H9 (cell line): ENCODE data around the gene MYL3. TPM values are rescaled to one million over a fixed set of nuclear protein-coding genes. Genes with fewer than 3 reads are reported as not detected.

Experiments
- DNase-seq: peaks from one replicate; pipeline ENCODE4 v3.0.0-alpha.2; 2017
- H2AFZ ChIP-seq: one replicate; pipeline ENCODE4 v1.6.1; 2013; ENCODE audit warnings: mild to moderate bottlenecking, low read length, control low read depth, moderate library complexity
- H2AK5ac ChIP-seq: 2 replicates; pipeline ENCODE4 v1.6.1; 2013; ENCODE audit warnings: low read length, control low read depth, mixed read lengths; ENCODE audit not compliant: insufficient read length
- H2BK120ac ChIP-seq: one replicate; pipeline ENCODE4 v1.6.1; 2013; ENCODE audit warnings: low read depth, mild to moderate bottlenecking, low read length, control low read depth, inconsistent platforms; ENCODE audit not compliant: poor library complexity, severe bottlenecking
- H2BK12ac ChIP-seq: 2 replicates; pipeline ENCODE4 v1.6.1; 2013; ENCODE audit warnings: low read length, control low read depth, mixed read lengths, low read depth; ENCODE audit not compliant: insufficient read length
- H2BK15ac ChIP-seq: 2 replicates; pipeline ENCODE4 v1.6.1; 2013; ENCODE audit warnings: low read depth, low read length, control low read depth
- H2BK20ac ChIP-seq: one replicate; pipeline ENCODE4 v1.6.1; 2013; ENCODE audit warnings: low read depth, mild to moderate bottlenecking, low read length, control low read depth, inconsistent platforms; ENCODE audit not compliant: poor library complexity, severe bottlenecking
- H2BK5ac ChIP-seq: 2 replicates; pipeline ENCODE4 v1.6.1; 2013; ENCODE audit warnings: low read length, control low read depth, mixed read lengths; ENCODE audit not compliant: insufficient read length
- H3K14ac ChIP-seq: 2 replicates; pipeline ENCODE4 v1.6.1; 2013; ENCODE audit warnings: low read length, control low read depth; ENCODE audit not compliant: insufficient read depth
- H3K18ac ChIP-seq: 2 replicates; pipeline ENCODE4 v1.6.1; 2013; ENCODE audit warnings: low read depth, mild to moderate bottlenecking, mixed read lengths, low read length, control low read depth; ENCODE audit not compliant: insufficient read length
- H3K23ac ChIP-seq: 2 replicates; pipeline ENCODE4 v1.6.1; 2013; ENCODE audit warnings: low read length, control low read depth, mixed read lengths, low read depth; ENCODE audit not compliant: insufficient read length
- H3K23me2 ChIP-seq: 2 replicates; pipeline ENCODE4 v1.6.1; 2013; ENCODE audit warnings: low read depth, mild to moderate bottlenecking, mixed read lengths, low read length, control low read depth; ENCODE audit not compliant: insufficient read length, poor library complexity, severe bottlenecking
- H3K27ac ChIP-seq: 2 replicates; pipeline ENCODE4 v1.5.1; 2013; ENCODE audit warnings: low read length, control low read depth, mixed read lengths, low read depth; ENCODE audit not compliant: insufficient read length
- H3K27me3 ChIP-seq: 2 replicates; pipeline ENCODE4 v1.6.1; 2013; ENCODE audit warnings: low read length, control low read depth, inconsistent platforms; ENCODE audit not compliant: insufficient read depth
- H3K4ac ChIP-seq: 2 replicates; pipeline ENCODE4 v1.6.1; 2013; ENCODE audit warnings: low read depth, mild to moderate bottlenecking, control low read depth, inconsistent platforms, low read length, moderate library complexity
- H3K4me1 ChIP-seq: 2 replicates; pipeline ENCODE4 v1.6.1; 2013; ENCODE audit warnings: low read length, control low read depth, inconsistent platforms; ENCODE audit not compliant: insufficient read depth
- H3K4me2 ChIP-seq: 2 replicates; pipeline ENCODE4 v1.6.1; 2013; ENCODE audit warnings: low read length, control low read depth, mixed read lengths; ENCODE audit not compliant: insufficient read length, insufficient read depth
- H3K56ac ChIP-seq: 2 replicates; pipeline ENCODE4 v1.6.1; 2013; ENCODE audit warnings: low read depth, mild to moderate bottlenecking, mixed read lengths, low read length, control low read depth; ENCODE audit not compliant: insufficient read length
- H3K79me1 ChIP-seq: 2 replicates; pipeline ENCODE4 v1.6.1; 2013; ENCODE audit warnings: low read depth, mild to moderate bottlenecking, moderate library complexity, low read length, control low read depth, inconsistent platforms; ENCODE audit not compliant: insufficient read depth, poor library complexity, severe bottlenecking
- H3K79me2 ChIP-seq: 2 replicates; pipeline ENCODE4 v1.6.1; 2013; ENCODE audit warnings: low read length, control low read depth, inconsistent platforms; ENCODE audit not compliant: insufficient read depth
- H3K9ac ChIP-seq: 2 replicates; pipeline ENCODE4 v1.6.1; 2013; ENCODE audit warnings: low read length, control low read depth, mixed read lengths; ENCODE audit not compliant: insufficient read length; ENCODE audit errors: extremely low read depth
- H3K9me3 ChIP-seq: one replicate; pipeline ENCODE4 v1.6.1; 2013; ENCODE audit warnings: low read depth, low read length, inconsistent platforms; ENCODE audit not compliant: control insufficient read depth
- H3T11ph ChIP-seq: one replicate; pipeline ENCODE4 v1.6.1; 2013; ENCODE audit warnings: mild to moderate bottlenecking, low read length, control low read depth, inconsistent platforms
- H4K20me1 ChIP-seq: one replicate; pipeline ENCODE4 v1.6.1; 2013; ENCODE audit not compliant: control insufficient read depth, insufficient read length, insufficient read depth
- H4K5ac ChIP-seq: 2 replicates; pipeline ENCODE4 v1.6.1; 2013; ENCODE audit warnings: low read depth, mild to moderate bottlenecking, mixed read lengths, low read length, control low read depth; ENCODE audit not compliant: insufficient read length
- H4K8ac ChIP-seq: replicated peaks from 2 replicates; pipeline ENCODE4 v1.6.1; 2013; ENCODE audit warnings: low read length, control low read depth, mixed read lengths, low read depth; ENCODE audit not compliant: insufficient read length
- H4K91ac ChIP-seq: 2 replicates; pipeline ENCODE4 v1.6.1; 2013; ENCODE audit warnings: low read depth, mild to moderate bottlenecking, moderate library complexity, mixed read lengths, low read length, control low read depth; ENCODE audit not compliant: insufficient read length
- H3K27ac Mint-ChIP-seq, 3 experiments: 2 replicates in 2 of 3; 3 replicates in 1 of 3; pipeline ENCODE4 v1.8.0; 2020 to 2021; ENCODE audit warnings: mixed read lengths in 3 of 3, mild to moderate bottlenecking in 1 of 3, moderate library complexity in 1 of 3
- H3K27me3 Mint-ChIP-seq: 2 replicates; pipeline ENCODE4 v1.8.0; 2021; ENCODE audit warnings: low read depth, mild to moderate bottlenecking, moderate library complexity, mixed read lengths
- H3K36me3 Mint-ChIP-seq, 3 experiments: 2 replicates in 2 of 3; 3 replicates in 1 of 3; pipeline ENCODE4 v1.8.0; 2020 to 2021; ENCODE audit warnings: low read depth in 3 of 3, mixed read lengths in 3 of 3; ENCODE audit not compliant: insufficient read depth in 1 of 3
- H3K4me1 Mint-ChIP-seq, 2 experiments: 2 replicates each; pipeline ENCODE4 v1.8.0; 2020; ENCODE audit warnings: mixed read lengths in 2 of 2
- H3K4me3 Mint-ChIP-seq, 2 experiments: 2 replicates in 1 of 2; 3 replicates in 1 of 2; pipeline ENCODE4 v1.8.0; 2020 to 2021; ENCODE audit warnings: mild to moderate bottlenecking in 2 of 2, mixed read lengths in 2 of 2, moderate library complexity in 1 of 2
- H3K9me3 Mint-ChIP-seq, 2 experiments: 2 replicates in 1 of 2; 3 replicates in 1 of 2; pipeline ENCODE4 v1.8.0; 2020; ENCODE audit warnings: mild to moderate bottlenecking in 2 of 2, mixed read lengths in 2 of 2, moderate library complexity in 1 of 2
- CTCF ChIP-seq: fragments of 200-600 bp; sonication (generic); conservative IDR thresholded peaks from 3 replicates; pipeline ENCODE4 v1.8.0; 2021; ENCODE audit warnings: antibody characterized with exemption, mild to moderate bottlenecking
- WGBS: extraction: QIAGEN DNeasy Blood & Tissue Kit; methylation state at CpG from one replicate; pipeline ENCODE4 v1.1.7; 2013; ENCODE audit warnings: missing lambda C conversion rate, low lambda C conversion rate, mixed read lengths; ENCODE audit not compliant: insufficient read length; ENCODE audit errors: extremely low coverage; 5-methylcytosine and 5-hydroxymethylcytosine counted together
- total RNA-seq: library from RNA; stranded (reverse); gene quantifications from 2 replicates; pipeline ENCODE4 v1.2.1, GENCODE V29; 2021

Gene MYL3
- total RNA-seq, 1 experiment from 2014 or later, result 0.24 TPM

DNA sequence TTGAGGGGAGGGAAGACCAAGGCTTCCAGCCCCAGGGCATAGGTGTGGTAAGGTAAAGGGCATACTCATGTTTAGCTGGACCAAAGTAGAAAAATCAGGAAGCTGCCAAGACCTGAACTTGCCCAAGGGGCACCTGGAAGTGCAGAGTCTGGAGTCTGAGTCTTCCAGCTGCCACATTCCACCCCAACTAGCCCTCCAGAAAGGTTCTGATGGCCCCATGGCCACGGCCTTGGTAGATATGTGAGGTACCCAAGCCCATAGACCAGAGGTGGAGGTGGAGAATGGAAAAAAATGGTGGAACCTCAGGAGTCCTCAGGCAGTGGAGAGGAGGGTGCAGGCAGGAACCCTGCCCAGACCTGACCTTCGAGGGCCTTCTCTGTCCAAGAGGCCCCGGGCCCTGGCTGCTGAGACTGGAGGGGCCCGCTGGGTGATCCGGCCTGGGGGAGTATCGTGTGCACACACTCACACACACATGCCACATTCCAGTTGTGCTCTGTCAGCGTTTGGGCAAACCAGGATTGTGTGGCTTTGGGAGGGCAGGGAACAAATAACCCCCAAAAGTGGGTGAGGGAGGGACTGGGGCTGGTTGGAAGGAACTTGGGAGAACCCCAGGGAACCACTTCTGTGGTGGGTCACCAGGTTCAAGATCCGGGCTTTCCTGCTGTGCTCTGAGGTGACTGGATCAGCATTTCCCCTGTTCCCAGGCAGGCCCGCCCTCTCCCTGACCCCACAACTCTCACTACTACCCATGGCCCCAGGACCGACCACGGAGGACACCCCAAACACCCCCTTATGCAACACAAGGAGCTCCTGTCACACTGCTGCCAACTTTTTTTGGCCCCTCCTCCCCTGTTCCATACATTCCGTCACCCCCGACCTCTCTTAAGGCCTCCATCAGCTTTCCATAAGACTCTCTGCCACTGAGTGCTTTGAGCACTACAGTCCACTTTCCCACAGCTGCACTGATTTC, 11.6 kb downstream of the MYL3 start:
- Mint-ChIP-seq H3K4me3 (no peak overlapping the region), H3K36me3 (no peaks in the 10 kb centered on the region), H3K9me3 (no peaks in the 10 kb centered on the region), H3K27me3 (peaks cover 13% of the 10 kb centered on the region), H3K27ac (no peak overlapping the region; a peak in 1 of 7 replicates), H3K4me1 (peaks cover 11 to 15% of the 10 kb centered on the region in 2 experiments)
- Histone ChIP-seq H4K20me1 (no peaks in the 10 kb centered on the region), H3K4ac (no peak overlapping the region), H3K79me2 (no peaks in the 10 kb centered on the region), H4K8ac (no peak overlapping the region), H3K9ac (no peak overlapping the region), H3K27me3 (no peaks in the 10 kb centered on the region), H3K9me3 (no peaks in the 10 kb centered on the region), H4K91ac (no peak overlapping the region), H3K4me2 (no peak overlapping the region), H3K23me2 (no peaks in the 10 kb centered on the region), H3K79me1 (no peaks in the 10 kb centered on the region), H4K5ac (no peak overlapping the region), H2AK5ac (no peak overlapping the region), H2BK20ac (no peak overlapping the region), H2BK15ac (no peak overlapping the region), H3K23ac (no peak overlapping the region), H3K27ac (no peak overlapping the region), H3K4me1 (no peaks in the 10 kb centered on the region), H2BK120ac (no peak overlapping the region), H3K18ac (no peak overlapping the region), H3K14ac (no peak overlapping the region; the same call in 1 of the 2 replicates), H2BK5ac (no peak overlapping the region), H2AFZ (no peak overlapping the region), H2BK12ac (no peak overlapping the region), H3K56ac (no peak overlapping the region), H3T11ph (no peak overlapping the region)
- no CpG with 5 or more reads among the region's 13 CpGs for WGBS
- TF ChIP-seq CTCF, result no peak
- DNase-seq, result peak; percentile 18
